Effector CD4-positive, alpha-beta T cell (primary cell): ENCODE measurements around the gene AMZ2.
"Not testable (repeated sequence)": the region's sequence is repeated elsewhere in the genome, so short reads cannot be mapped to it uniquely, and the experiment has no call there.

Experiments used
- DNase-seq: peaks from one replicate; pipeline ENCODE4 v3.0.0-alpha.2; 2020
- total RNA-seq: gene quantifications from one replicate; lab custom pipeline; 2026; lab: John Stamatoyannopoulos, UW

Gene AMZ2, protein sequence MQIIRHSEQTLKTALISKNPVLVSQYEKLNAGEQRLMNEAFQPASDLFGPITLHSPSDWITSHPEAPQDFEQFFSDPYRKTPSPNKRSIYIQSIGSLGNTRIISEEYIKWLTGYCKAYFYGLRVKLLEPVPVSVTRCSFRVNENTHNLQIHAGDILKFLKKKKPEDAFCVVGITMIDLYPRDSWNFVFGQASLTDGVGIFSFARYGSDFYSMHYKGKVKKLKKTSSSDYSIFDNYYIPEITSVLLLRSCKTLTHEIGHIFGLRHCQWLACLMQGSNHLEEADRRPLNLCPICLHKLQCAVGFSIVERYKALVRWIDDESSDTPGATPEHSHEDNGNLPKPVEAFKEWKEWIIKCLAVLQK
- 76.7 reads per million, percentile 77 among the genes with 10 or more reads in this experiment for total RNA-seq

GRCh38 chr17:68247445-68248198, at the start of gene AMZ2:
TSS of gene AMZ2 (plus strand) at chr17:68248043. CDS start at chr17:68250188, 2,145 bp downstream.
- peak; percentile 95 for DNase-seq

DNA sequence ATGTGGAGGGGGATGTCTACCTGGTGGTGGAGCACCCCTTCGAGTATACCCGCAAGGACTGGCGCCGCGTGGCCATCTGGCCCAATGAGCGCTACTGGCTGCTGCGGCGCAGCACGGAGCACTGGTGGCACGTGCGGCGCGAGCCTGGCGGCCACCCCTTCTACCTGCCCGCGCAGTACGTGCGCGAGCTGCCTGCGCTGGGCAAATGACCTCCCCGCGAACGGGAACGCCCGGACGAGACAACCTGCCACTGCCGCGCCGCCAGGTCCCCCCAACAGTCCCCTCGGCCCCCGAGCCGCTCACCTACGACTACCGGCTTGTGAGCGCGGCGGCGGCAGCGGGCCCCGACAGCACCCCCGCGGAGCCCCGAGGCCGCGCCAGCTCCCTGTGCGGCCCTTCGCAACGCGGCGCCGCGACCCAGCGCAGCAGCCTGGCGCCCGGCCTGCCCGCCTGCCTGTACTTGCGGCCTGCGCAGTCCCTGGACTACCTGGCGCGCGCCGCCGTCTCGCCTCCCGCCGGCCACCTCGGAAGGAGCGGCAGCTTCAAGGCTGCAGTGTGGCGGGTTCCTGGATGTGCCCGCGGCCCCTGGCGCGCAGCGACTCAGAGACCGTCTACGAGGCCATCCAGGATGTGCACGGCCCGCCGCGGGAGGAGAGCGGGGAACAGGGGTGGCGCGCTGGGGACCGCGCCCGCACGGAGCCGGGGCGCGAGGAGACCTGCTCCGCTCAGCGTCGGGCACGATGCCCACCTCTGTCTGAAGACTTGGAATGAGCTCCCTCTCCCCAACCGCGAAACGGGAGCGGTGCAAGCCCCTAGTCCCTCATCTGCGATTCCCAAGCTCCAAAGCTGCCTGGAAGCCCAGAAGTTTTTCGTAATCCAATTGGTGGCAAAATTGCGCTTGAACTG, 48.7 kb upstream of the AMZ2 start:
- DNase-seq = peak; percentile 35

- DNase-seq = no peak
Measured at GRCh38 chr17:68199837-68200688, 47.8 kb upstream of the AMZ2 start.

DNA sequence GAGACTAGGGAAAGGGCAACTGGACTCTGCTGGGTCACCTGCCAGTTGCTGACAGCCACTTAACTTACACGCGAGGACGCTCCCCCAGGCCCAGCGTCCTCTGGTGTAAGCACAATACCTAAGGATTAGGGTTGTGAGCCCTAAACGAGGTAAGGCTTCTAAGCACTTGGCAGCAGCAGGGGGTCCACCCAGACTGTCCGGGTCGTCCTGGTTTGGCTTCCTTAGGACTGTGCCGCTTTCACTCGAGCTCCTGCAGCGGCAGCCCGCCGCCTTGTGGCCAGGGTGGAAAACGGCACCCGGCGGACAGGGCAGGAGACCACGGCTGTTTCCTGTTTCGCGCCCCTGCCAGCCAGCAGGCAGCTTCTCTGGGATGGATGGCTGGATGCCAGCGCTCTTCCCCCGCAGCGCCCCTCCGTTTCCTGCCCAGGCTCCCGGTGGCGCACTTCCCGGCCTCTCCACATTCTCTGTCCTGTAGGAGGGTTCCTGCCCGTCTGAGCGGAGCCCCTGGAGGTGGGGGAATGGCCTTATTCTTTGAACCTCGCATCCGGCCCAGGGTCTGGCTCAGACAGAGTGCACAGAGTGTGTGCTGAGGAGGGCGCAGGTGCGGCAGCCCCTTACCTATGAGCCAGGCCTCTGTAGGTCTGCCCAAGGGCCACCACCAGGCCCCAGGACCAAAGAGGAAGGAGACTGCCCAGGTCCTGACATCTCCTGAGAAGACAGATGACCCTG, 47.0 kb upstream of the AMZ2 start:
- DNase-seq = peak; percentile 70

- DNase-seq = not testable (repeated sequence)
Measured at GRCh38 chr17:68201418-68201771, 46.4 kb upstream of the AMZ2 start.

- not testable (repeated sequence) for DNase-seq
Measured at GRCh38 chr17:68202321-68202720, 45.5 kb upstream of the AMZ2 start.

DNA sequence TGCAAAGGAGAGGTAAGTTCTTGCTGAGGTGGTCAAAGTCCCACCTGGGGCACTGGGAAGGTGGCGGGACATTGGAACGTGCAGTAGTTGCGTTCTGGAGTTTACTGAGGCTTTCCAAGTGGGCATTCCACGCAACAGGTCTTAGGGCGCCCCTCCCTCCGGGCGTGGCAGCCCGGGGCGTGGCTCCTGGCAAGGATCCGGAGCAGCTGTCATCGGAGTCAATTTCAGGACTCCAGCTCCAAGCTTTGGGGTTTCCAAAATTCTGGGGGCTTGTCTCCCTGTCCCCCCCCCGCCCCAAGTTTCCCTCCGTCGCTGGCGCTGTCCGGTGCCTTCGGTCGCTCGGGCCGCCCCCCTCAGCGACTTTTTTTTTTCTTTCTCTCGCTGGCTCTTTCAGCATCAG, 43.1 kb upstream of the AMZ2 start:
- no peak for DNase-seq

- peak; percentile 90 for DNase-seq
Measured at GRCh38 chr17:68205251-68205807, 42.5 kb upstream of the AMZ2 start.

DNA sequence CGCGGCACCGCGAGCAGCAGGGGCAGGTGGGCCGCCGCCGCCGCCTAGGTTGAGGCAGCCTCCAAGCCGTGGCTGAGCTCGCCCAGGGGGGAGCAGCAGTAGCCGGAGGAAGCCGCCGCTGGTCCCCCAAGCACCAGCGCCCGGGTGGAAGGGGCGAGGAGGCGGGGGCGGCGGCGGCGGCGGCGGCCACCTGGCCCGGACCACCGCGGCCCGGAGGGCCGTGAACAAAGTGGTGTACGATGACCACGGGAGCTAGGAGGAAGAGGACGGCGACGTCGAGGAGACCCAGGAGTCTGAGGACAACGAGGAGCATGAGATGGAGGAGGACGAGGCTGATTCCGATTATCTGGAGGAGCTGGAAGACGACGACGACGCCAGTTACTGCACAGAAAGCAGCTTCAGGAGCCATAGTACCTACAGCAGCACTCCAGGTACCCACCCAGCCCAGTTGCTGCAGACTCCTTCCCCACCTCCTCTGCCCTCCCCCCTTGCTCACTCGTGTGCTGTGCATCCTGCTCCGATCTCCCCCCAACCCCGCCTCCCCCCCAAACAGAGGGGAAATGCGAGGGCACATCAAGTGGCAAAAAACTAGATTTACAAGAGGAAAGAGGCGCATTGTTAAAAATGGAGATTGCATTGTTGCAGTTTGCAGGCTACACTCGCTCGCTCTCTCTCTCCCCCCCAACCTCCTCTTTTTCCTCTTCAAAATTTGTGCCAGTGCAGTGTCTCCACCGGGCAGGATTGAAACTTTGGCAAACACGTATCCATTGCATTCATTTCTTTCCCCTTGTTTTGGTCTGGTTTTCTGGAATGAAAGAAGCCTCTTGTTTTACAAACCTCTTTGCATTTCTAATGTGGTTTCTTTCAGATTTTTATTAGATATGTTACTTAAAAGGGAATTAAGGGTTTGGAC, 41.8 kb upstream of the AMZ2 start:
- DNase-seq = no peak

GRCh38 chr17:68207651-68208253, 40.1 kb upstream of the AMZ2 start:
- DNase-seq = no peak

DNA sequence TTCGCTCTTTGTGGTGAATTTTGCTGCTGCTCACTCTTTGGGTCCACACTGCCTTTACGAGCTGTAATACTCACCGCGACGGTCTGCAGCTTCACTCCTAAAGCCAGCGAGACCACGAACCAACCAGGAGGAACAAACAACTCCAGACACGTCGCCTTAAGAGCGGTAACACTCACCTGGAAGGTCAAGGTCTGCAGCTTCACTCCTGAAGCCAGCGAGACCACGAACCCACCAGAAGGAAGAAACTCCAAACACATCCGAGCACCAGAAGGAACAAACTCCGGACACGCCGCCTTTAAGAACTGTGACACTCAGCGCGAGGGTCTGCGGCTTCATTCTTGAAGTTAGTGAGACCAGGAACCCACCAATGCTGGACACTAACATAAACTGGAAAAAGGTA, 39.2 kb upstream of the AMZ2 start:
- DNase-seq = not testable (repeated sequence)

- DNase-seq = not testable (repeated sequence)
Measured at GRCh38 chr17:68209191-68209900, 38.5 kb upstream of the AMZ2 start.

DNA sequence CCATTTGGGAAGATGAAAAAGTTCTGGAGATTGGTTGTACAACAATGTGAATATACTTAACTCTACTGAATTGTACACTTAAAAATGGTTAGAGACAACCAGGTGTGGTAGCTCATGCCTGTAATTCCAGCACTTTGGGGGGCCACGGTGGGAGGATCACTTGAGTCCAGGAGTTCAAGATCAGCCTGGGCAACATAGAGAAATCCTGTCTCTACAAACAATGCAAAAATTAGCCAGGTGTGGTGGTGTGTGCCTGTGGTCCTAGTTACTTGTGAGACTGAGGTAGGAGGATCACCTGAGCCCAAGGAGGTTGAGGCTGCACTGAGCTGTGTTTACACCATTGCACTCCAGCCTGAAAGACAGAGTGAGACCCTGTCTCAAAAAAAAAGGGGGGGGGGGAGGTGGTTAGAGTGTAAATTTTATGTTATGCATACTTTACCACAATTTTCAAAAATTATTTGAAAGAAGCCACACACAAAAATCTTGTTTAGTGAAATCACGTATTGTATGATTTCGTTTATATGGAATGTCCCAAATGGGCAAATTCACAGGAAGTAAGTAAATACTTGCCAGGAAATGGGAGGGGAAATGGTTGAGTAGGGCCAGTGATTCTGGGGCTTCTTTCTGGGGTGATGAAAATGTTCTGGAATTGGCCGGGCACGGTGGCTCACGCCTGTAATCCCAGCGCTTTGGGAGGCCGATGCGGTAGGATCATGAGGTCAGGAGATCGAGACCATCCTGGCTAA, 37.1 kb upstream of the AMZ2 start:
- DNase-seq = no peak

DNA sequence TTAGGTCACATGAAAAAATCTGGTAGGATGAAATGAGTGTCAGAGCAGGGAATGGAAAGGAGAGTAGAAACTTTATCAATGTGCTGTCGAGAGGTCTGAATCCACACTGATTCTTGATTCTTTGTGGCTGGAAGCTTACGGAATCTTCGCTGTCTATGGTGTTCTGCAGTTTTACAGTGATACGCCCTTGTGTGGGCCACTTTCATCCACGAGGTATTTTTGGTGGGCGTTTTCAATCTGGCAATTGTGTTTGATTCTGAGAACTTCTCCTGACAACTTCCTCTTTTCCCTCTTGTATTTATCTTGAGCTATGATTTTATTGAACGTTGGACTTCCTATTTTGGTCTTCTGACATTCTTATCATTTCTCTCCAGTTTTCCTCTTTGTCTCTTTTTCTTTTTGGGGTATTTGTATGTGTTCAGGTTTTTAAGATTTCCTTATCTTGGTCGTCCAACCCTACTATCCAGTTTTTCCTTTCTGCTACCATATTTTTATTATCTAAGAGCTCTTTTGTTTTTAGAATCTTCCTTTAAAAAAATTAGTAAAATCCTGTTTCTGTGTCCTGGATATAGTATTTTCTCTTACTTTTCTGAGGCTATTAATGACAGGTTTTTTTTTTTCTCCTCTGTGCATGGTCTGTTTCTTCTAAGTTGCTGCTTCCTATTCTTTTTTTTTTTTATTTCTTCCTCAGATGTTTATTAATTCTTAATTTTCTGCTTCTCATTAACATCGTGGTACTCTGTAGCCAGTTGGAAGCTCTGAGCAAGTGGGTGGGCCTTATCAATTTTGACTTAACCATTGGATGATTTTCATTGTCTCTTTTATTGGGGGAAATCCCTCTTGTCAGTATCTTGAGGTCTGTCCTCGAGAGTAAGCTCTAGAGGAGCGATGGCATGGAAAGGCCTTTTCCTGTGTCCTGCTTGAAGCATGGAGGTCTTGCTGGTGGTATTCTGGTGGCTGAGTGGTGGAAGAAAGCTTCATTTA, 34.1 kb upstream of the AMZ2 start:
- DNase-seq = not testable (repeated sequence)

GRCh38 chr17:68215453-68215852, 32.4 kb upstream of the AMZ2 start:
- not testable (repeated sequence) for DNase-seq

- not testable (repeated sequence) for DNase-seq
Measured at GRCh38 chr17:68219429-68219828, 28.4 kb upstream of the AMZ2 start.

- not testable (repeated sequence) for DNase-seq
Measured at GRCh38 chr17:68220186-68220585, 27.7 kb upstream of the AMZ2 start.
